Activated effector memory CD4-positive, alpha-beta T cell treated with Interleukin-2 at 50 U/mL for 16 hours (primary cell): Measurements from ENCODE around the gene MIPEP.
A peak's percentile ranks its signal among the peaks of the same experiment; 100 is the strongest.
"Not testable (repeated sequence)": the region's sequence is repeated elsewhere in the genome, so short reads cannot be mapped to it uniquely, and the experiment has no call there.

ENCODE experiments used
- DNase-seq: peaks from one replicate; pipeline ENCODE4 v3.0.0-alpha.2; 2020

Gene MIPEP

DNA sequence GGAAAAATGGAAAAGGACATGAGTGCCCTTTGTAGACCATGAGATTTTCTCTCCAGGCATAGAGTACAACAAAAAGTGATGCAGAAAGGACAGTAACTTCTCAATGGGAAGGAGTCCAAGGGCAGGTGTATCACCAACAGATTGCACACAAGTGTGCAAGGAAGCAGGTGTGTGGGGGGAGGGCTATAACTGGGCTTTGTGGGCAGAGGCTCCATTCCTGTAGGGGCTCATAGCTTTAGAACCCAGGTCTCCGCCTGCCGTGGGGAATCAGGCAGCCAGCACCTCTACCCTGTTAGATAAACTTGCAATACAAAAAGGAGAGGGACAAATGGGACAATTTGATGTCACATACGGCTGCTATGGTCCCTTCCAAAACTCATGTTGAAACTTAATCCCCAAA lies 119.8 kb downstream of the MIPEP start:
- DNase-seq = no peak

DNA sequence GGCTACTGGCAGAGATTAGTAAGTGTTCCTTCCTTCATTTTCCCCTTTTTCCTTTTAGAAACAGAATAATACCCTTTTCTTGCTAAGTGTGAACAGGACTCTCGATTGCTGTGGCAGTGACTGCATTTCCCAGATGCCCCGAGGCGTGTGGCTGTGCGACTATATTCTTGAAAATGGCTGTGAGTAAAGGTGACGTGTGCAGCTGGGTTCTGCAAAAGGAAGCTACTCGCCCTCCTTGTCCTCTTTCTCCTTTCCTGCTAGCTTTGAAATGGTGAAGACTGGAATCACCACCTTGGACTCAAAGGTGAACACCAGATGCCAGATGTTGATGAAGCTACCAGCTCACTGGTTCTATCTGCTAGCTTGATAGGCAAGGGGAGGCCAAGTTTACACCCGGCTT lies 121.4 kb downstream of the MIPEP start:
- no peak for DNase-seq

DNA sequence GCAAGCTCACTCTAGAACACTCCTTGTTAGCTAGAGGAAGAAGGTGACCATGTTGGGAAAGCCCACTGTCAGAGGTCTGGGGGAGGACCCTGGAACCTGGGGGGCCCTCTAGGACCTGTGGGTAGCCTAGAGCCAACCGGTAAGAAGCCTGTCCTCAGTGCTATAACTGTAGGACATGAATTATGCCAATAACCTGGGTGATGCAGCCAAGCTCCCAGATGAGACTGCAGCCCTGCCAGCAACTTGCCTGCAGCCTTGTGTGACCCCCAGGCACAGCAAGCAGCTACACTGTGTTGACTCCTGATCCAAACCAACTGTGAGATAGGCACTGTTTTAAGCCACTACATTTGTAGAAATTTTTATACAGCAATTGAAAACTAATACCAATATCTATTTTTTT lies 122.3 kb downstream of the MIPEP start:
- DNase-seq = no peak

DNA sequence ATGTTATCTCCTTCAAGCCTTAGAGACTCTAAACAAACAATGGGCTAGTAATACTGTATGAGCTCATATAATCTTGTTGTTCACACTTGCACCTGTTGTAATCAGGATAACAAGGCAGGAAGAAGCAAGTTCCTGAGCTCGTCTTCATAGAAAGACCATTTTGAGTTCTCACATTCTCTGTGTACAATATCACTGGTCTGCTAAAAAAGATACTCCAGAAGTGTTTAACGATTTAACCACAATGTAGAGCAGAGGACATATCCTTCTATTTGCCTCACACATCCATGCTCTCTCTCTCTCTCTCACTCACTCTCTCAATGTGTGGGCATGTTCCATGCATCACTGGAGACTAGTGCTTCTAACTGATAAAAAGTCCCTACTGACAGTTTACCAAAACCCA lies 122.9 kb downstream of the MIPEP start:
- DNase-seq = no peak

DNA sequence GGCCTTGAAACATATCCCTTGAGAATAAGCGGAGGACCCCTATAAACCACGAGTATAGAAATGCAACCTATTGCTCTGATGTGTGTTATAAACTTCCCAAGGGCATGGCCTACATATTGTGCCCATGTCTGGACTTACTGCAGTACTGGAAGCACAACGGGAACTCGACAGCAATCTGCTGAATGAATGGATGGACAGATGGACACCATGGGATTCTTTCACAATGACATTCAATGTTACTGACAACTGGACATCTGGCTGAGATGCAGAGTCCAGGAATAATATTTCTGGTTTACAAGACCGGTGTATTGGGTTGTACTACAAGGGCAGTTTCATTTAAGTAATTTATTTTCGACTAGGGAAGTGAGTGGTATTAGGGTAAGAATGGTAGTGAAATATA lies 123.7 kb downstream of the MIPEP start:
- no peak for DNase-seq

DNA sequence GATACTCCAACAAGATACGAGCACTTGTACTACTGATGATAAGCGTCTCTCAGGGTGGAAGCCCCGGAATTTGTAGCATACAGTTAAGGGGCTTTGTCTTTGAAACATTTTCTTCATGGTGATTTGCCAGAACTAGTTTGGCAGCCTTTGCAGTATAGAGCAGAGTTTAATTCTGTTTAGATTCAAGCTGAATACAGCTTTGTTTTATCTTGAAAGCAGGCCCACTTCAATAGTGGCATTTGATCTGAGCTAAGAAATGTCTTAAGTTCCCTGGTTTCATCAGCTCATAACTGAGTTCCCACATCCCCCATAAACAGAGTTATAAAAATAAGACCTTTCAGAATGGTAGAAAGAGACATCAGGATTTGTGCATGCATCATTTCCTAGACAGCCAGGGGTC lies 125.9 kb downstream of the MIPEP start:
- DNase-seq = no peak

- not testable (repeated sequence) for DNase-seq
Measured at GRCh38 chr13:23761760-23762159, 127.4 kb downstream of the MIPEP start.

DNA sequence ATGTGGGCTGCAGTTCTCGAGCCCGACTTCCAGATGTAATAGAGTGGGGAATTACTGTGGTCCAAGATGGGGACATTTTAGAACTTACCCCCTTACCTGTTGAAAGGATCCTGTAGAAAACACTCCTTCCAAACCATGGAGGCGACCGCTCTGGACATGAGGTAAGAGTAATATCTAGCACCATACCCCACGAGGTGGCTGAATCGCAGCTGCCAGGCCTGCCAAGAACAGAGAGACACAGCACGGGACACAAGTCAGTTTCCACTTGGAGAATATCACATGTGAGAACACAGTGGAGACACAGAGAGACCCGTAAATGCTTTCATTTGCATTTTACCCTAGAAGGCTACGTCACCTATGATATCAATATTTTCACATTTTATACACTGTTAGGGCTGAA lies 129.2 kb downstream of the MIPEP start:
- no peak for DNase-seq

DNA sequence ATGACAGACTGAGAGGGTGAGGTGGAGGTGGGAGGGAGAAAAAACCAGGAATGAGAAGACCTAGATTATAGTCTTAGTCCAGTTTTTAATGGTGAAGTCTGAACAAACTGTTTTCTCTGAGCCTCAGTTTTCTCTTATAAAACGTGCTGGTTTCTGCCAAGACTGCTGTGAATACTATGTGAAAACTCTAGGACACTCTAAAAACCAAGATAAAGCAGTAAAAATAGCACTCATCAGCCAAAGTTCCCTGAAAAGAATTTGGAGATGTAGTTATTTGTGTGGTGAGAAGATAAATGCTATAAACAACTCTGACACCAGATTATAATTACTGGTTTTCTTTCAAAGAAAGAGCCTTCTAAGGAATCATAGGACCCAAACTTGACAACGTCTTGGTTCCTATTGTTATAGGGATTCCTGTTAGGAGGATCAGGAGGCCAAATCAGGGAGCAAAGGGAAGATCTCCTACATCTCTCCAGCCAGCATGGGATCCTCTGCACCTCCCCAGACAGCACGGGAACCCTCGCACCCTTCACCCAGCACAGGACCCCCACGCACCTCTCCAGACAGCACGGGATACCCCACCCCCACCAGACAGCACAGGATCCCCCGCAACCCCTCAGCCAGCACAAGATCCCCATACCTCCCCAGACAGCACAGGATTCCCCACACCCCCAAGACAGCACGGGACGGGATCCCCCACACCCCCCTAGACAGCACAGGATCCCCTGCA lies 130.2 kb downstream of the MIPEP start:
- no peak for DNase-seq

GRCh38 chr13:23754997-23755396 lies 134.2 kb downstream of the MIPEP start:
- no peak for DNase-seq

DNA sequence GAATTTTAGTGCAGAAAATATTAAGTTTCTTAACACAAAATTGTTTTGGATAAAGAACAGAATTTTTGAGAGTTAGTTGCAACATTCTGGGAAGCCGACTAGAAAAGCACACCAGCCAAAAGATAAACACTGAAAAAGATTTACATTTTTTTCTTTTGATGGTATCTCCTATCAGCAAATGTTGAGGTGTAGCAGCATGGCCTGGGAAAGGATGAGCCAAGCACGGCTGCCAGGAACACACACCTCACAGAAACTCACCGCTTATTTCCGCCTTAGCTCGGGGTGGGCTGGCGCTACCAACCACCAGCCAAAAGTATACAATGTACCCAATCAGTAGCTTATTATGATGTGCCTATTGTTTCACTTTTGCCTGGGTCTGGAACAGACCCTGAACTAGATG lies 134.7 kb downstream of the MIPEP start:
- DNase-seq = peak; percentile 27

GRCh38 chr13:23753458-23753857 lies 135.7 kb downstream of the MIPEP start:
- DNase-seq = no peak

GRCh38 chr13:23752111-23753001 lies 136.8 kb downstream of the MIPEP start:
- no peak for DNase-seq

- no peak for DNase-seq
Measured at GRCh38 chr13:23751195-23751594, 138.0 kb downstream of the MIPEP start.

- DNase-seq = no peak
Measured at GRCh38 chr13:23750383-23751121, 138.6 kb downstream of the MIPEP start.

- DNase-seq = no peak
Measured at GRCh38 chr13:23749288-23749873, 139.8 kb downstream of the MIPEP start.

DNA sequence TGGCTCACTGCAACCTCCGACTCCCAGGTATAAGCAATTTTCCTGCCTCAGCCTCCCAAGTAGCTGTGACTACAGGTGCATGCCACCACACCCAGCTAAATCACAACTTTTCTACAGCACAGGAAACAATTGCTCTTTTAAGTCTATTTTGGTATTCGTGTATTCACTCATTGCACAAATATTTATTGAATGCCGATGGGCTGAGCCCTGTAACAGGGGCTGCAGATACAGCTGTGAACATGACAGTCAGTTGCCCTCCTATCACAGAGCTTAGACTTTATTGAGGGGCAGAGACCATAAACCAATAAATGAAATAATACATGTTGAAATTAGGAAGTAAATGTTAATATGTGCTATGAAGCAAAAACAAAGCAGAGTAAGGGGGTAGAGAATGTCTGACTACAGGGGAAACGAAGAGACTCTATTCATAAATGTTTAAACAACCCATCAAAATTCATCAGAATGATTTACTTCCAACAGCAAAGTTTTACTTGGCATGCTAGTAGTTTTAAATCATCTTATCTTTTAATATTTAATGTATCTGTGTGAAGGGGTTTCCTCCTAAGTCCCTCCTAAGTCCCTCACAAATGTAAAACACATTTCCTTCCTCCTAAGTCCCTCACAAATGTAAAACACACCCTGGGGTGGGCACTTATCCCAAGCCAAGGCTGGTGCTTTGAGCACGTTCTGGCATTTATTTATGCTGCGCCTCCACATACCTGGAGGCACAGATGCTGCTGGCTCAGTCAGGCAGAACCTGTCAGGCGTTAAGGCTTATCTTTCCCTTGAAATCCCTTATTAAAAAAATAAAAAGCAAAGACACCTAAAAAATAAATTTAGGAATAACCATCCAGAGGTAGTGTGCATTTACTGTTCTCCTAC lies 140.8 kb downstream of the MIPEP start:
- DNase-seq = no peak

DNA sequence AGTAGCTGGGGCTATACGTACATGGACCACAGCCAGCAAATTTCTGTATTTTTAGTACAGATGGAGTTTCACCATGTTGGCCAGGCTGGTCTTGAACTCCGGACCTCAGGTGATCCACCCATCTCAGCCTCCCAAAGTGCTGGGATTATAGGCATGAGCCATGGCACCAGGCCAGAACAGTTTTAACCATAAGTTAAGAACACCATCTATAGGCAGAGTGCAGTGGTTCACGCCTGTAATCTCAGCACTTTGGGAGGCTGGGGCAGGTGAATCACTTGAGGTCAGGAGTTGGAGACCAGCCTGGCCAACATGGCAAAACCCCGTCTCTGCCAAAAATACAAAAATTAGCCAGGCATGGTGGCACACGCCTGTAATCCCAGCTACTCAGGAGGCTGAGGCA lies 143.1 kb downstream of the MIPEP start:
- DNase-seq = not testable (repeated sequence)

GRCh38 chr13:23744315-23744714 lies 144.9 kb downstream of the MIPEP start:
- no peak for DNase-seq

- DNase-seq = no peak
Measured at GRCh38 chr13:23743278-23744076, 145.7 kb downstream of the MIPEP start.

GRCh38 chr13:23741879-23742510 lies 147.2 kb downstream of the MIPEP start:
- no peak for DNase-seq
